Amygdala (tissue), 56 donors: ENCODE measurements around the gene ATP11A.

Experiments used
- DNase-seq, 56 donors: peaks; one replicate each; lab custom pipeline; 2025; lab: John Stamatoyannopoulos, UW

The ATP11A gene

DNA sequence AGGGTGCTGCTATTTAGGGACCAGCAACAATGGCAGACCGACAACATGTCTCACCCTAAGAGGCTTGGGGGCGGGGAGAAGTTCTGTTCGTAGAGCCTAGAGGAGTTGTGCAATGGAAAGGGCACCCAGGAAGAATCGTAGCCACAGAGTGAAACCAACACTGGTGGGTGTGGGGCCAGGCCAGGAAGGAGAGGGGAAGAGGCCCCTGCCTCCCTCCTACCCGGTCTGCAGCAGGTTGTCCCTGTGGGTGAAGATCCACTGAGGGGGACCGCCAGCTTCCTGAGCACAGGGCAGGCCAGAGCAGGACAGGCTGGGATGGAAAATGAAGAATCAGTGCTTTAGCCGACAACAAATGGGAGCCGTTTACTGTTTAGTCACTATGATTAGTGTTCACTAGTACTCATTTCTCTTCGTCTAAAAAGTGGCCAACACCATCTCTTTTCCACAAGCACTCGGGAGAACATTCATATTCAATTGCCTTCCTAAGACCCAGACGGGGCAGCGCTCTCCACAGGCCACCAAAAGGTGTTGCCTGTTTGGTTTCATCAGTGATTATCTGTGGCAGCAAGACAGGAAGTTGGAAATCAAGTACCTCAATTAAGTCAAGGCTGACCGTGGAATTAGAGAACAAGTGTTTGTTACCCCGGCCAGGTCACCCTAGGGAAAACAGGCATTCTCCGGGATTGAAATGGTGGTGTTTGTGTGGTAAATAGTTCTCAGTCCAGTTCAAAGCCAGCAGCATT, 1.1 kb upstream of the ATP11A start:
- peak in 9 of 56 donors; percentile 9 to 59 (median 28) for DNase-seq

DNA sequence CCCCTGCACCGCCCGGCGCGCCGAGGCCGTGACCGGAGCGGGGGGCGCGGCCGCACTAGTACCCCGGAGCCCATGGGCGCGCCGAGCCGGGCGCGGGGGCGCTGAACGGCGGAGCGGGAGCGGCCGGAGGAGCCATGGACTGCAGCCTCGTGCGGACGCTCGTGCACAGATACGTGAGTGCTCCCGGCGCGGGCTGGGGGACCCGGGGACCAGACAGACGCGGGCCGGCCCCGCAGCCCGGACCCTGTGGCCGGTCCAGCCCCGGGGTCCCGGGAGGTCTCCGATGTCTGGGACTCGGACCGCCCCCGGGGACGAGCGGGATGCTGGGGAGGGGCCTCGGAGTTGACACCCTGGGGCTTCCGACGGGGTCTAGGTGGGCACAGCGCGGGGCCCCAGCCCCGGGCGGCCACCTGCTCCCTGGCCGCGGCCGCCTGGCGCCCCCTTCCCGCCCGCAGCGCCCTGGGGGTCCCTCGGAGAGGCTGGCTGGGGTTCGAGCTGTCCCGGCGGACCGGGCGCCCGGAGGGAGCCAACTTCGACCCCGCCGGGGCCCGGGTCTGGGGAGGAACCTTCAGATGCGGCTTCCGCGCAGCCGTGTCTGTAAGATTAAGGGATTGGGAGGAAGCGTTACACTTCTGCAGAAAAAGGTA, 568 bp downstream of the ATP11A start:
- DNase-seq = peak in 10 of 56 donors; percentile 39 to 70 (median 57)

DNA sequence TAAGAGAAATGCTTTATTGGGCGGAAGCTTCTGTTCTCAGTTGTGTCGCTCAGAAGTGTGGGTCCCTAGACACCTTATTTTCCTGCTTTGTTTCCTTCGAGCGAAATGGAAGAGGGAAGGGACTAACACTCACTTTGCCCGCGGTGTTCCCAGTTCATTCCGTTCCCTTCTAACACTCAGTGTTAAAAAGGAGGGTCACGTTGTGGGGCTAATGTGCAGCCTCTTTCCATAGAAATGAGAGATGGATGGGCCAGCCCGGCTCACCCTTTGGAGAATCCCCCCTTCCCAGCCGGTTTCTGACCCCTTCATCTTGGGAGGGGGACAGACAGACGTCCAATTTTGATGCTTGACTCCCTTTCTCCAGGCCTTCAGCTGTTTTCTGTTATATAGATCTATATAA, 2.3 kb downstream of the ATP11A start:
- no peak for DNase-seq

DNA sequence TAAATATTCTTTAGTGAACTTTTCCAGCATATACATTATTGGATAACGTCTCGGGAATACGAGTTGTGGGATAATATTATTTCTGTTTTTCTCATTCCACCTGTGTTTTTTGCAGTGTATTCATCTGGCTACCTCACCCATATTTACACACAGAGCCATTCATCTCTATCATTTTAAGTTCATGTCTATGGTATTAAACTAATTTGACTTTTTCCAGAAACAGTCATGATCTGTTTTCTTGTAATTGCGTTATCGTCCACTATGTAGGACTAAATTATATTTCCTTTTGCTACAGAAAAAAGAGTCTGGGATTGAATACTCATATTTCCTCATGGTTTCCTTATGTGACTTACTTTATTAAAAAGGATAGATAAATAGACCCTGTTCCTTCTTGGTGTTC, 2.7 kb downstream of the ATP11A start:
- no peak for DNase-seq

DNA sequence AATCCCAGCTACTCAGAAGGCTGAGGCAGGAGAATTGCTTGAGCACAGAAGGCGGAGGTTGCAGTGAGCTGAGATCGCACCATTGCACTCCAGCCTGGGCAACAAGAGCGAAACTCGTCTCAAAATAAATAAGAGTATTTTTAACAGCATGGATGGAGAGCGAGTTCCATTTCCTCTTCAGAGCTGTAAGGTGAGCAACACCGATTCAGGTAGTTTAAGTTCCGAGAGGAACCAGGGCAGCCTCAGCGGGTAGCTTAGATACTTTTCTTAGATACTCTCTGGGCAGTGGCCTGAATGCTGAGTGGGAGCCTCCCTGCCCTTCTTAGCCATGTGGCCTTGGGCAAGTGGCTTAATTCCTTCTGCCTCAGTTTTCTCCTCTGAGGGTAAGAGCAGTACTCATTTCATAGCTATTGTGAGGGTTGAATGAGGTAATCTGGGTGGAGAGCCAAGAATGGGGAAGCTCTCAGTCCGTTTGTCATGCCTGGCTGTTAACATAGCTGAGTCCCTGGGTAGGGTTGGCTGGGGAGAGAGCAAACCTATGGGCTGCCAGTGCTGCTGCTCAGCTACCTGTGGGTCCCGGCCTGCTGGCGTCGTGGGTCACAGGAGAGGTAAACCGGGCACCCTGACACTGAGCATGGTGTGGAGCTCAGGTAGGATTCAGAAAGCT, 4.1 kb downstream of the ATP11A start:
- no peak for DNase-seq

DNA sequence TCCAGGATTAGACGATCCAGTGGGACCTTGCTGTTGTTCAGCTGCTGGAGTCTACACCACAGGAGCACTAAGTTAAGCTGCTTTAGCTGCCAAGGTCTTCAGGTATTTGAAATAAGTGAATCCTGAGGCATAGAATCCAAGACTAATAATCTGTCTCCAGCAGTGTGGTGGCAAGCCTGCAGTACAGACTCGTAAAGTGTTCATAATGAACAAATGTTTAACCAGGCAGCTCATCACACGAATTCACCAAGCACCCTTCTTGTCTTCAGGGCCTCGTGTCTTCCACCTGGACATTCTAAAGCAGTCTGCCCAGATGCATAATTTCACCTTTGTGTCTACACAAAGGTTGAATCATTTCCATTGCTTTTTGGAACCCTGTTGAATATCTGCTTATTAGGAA, 5.3 kb downstream of the ATP11A start:
- DNase-seq = no peak

DNA sequence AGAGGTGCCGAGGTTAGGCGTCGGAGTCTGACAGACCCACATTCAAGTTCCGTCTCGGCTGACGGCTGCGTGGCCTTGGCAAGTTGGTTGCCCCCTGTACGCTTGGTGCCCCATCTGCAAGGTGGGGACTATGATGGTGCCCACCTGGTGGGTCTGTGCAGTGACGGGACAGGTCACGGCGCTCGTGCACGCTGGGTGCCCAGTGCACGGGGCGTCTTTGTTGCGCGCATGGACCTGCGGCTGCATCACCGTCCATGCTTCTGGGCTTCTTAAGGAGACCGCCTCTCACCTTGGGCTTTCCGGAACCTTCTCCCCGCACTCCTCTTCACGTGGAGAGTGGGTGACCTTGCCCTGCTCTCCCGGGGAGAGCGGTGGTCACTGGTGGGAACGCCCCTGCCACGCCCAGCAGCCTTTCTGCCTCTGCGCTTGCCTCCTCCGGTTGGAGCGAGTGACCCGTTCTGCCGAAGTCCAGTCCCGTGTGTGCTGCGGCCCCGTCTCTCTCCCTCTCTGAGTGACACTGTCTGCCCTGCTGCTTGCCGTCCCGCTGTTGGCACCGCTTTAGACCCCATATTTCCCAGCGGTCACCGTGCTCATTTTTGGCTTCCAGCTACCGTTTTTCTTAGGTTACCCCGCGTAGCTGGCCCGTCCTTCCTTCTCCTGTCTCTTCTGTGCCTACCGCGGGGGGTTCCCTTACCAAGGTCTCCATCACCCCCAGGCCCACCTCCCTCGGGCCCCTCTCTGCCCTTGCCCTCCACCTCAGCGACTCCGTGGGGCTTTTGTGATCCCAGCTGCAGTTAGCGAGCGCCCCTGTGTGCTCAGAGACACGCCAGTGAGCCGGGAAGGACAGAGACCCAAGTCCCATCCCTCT, 6.4 kb downstream of the ATP11A start:
- DNase-seq = no peak

DNA sequence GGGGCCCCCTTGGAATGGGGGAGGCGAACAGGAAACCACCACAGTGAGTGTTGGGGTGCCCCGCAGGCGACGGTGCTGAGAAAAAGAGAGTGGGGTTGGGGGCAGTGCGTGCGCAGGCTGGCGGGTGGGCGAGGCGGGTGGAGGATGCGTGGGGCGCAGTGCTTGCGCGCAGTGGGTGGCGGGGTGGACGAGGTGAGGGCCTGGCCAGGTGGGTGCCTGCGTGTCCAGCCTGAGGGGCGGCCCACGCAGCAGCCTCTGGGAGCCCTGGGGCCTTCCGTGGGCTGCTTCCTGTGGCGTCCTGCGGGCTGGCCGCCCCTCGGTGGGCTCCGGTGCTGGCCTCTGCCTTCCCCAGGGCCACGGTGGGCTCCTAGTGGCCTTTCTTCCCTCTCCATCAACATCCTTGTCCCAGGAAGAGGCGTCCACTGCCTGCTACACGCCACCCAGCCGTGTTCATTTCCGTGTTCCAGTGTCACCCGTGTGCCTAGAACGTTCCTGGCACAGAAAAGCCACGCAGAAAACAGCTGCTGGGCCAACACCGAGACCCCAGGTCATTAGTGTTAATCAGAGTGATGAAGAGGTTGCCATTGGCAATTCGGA, 7.1 kb downstream of the ATP11A start:
- DNase-seq = no peak

DNA sequence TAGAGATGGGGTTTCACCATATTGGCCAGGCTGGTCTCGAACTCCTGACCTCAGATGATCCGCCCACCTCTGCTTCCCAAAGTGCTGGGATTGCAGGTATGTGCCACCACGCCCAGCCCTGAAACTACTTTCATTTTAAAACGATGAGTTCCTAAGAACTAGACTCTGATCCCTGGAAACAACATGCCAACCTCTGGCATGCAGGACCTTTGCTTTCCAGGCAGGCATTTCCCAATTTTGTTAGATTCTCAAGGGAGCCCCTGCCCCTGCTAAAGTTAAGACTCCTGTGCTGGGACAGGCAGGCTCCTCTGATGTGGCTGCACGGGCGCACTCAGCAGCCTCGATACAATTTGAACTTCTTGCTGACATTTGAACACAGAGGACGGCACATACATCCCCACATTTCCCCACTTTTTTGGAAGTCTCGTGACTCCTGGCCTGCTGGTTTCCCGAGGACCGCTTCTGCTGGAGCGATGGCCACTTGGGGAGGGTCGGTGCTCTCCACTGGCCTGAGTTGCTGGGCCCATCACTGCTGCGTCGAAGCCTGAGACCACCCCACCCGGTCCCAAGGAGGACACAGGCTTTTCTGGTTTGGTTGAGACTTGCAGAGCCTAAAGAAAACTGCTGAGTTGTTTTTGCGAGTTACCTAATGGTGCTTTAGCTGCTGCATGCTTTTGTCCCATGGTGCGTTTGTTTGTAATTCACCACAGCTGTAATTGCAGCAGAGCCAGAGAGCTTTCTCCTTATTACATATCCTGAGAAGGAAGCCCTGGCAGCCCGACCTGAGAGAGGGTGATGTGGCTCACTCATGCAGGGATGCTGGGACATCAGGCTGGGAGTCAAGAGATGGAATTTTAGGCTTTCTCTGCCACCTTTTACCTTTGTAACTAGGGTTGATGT, 8.2 kb downstream of the ATP11A start:
- no peak for DNase-seq

DNA sequence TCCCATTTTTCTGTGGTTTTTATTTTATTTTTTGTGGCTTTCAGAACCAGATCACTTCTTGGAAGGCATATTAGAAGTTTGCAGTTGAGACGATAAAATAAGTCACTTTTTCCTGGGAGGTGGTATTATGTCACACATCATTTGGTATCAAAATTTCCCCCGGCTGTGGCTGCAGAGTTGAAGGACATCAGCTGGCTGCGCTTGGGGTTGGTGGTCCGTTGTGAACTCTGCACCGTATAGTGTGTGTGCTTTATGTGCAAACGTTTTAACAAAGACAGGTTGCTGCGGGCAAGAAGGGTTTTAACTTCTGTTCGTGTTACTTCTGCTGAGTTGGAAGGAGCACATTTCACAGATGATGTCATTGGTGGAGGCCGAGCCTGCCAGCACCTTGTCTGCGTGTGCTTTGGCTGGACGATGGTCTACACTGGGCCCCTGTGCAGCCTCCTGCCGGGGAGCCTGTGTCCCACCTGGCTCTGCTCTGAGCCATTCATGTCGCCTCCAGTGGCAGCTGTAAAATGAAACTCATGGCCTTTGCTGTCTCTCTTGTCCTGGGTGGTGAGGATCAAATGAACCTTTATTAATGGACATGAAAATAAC, 9.6 kb downstream of the ATP11A start:
- no peak for DNase-seq

DNA sequence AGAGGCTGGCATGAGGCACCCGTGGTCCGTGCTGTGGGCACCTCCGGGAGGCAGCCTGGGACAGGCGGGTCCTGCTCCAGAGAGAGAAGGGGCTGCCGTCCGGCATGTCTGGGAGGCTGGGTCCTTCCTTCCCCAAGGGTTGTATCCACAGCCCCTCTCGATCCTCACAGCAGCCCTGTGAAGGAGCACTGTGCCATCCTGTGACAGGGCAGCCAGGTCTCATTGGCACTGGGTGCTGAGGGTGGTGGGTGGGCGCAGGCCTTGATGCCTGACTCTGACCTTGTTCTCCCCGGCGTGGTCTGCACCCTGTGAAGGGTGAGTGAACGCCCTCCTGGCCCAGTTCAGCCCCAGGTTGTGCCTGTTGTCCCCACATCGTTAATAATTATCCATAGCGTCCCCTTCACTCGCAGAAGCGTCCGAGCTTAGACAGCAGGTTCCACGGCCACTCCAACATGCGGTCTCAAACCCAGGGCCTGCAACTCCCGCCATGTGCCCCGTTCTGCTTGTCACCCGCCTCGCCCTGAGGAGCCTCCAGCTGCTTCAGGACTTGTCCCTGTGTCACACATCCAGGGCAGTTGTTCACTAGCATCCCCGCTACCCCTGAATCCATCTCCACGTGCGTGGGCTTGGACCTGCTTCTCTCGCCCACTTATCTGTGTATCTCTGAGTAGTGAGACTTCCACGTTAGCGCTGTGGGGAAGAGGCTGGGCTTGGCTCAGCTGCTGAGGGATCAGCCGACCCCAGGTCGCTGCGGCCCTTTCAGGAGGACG, 10.6 kb downstream of the ATP11A start:
- no peak for DNase-seq

DNA sequence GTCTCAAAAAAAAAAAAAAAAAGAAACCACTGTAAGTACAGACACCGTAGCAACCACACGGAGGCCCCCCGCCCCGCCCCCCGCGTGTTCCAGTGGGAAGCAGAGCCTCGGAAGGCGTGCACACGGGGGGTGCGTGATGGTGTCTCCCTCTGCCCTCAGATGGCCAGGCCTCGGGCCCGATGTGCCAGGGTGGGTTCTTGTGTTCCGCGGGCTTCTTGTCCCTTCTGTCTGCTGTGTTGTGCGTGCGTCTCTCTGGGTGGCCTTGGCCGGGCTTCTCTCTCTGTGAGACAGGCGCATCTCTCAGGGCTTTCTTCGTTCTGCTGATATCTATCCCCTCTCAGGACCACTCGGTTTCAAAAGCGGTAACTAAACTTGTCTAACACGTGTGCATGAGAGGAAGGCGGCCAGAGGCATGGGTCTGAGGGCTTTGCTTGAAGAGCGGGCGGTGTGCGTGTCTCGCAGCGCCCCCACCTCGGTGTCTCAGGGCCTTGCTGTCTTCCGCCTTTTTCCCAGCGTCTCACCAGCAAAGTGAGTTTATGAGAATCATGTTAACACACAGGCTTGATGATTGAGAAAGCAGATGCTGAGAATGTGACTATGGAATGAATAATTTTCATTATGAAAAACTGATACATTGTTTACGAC, 12.6 kb downstream of the ATP11A start:
- DNase-seq = no peak

DNA sequence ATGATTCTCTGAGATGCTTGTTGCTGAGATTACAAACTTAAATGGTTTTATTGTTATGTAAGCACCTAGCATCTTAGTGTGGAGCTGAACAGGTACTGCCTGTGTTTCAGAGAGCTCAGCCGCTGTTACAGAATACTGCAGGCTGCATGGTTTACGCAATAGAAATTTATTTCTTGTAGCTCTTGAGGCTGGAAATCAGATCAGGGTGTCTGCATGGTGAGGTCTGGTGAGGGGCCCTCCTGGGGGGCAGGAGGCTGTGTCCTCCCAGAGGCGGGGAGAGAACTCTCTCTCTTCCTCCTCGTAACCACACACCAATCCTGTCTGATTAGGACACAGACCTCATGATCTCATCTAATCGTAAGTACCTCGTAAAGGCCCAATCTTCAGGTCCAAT, 13.1 kb downstream of the ATP11A start:
- no peak for DNase-seq

DNA sequence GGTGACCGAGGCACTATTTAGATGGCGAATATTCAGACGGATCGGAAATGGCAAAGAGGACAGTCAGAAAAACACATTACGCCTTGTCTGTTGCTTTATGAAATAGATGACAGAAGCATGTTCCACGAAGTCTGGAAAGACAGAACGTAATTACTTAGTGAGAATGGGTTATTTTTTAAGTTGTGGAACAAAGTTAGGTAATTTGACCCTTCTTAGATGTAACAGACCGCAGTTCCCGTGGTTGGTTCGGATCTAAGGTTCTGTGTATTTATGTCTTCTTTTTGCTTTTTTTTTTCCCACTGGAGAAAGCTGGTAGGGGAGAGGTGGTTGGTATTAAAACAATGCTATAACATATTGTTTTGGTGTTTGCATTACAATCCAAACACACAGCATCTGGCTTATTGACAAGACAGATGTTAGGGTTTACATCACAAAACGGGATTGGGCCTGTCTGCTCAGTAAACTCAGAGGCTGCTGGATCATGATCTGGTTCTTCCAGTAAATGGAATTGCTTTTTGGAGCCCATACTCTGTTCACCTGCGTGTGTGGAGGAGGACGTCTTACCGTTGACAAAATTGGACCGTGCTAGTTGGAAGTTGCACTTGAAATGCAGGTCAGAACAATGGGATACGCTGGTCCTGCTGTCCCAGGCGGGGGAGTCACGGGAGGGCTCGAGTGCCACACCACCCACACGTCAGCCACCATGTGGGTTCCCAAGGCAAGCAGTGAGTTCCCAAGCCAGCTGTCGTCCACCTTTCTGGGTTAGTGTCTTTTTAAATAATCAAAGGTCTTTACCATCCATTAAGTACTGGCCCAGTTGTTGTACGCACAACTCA, 13.8 kb downstream of the ATP11A start:
- DNase-seq = no peak

DNA sequence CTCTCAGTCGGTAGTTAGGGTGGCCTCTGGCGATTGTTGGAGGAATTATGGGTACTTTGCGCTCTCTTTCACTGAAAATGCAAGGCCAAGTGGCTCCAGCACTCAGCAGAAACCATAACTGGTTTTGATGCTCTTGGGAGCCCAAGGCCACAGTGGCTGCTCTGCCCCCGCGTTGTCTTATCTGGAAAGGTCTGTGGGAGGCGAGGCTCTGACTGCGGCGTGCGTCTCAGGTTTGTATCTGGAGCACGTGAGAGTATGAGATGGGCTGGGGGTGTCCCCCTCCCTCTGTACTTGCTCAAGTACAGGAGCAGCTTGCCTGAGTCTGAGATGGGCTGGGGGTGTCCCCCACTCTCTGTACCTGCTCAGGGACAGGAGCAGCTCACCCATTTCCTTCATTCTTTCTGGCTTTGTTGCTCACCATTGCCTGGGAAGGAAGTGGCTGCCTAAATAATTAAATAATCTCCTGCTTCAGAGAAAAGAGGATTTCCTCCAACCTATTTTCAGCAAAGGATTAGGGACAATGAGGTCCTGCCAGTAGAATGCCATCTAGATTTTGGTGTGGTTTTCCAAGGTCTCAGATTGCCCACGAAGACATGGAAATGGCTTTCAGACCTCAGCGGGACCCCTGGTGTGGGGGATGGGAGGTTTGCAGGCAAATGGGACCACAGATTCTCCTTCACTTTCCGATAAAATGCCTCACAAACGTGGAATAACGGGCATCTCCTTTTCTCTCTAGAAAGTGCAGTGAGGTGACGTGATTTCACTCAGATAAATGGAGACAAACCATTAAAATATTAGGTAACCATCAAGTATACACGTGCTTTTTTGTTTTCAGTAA, 14.7 kb downstream of the ATP11A start:
- DNase-seq = no peak

DNA sequence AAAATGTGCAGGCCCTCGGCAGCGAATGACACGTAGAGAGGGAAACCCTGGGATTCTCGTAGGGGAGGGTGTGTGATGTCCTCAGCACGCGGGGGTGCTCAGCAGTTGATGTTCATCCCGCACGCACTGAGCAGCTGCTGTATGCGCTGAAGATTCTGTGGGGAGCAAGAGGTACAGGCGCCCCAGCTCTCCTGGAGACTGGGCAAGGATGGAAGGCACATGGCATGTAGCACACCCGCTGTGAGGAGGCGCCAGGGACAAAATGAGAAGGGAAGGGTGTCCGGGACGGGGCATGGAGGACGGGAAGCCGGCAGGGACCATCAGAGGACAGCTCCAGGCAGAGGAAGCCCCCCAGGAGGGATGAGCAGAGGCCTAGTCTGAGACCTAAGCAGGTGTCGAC, 15.4 kb downstream of the ATP11A start:
- no peak for DNase-seq
